Neural cell (in vitro differentiated cells): Measurements from ENCODE around the gene COX14.

ENCODE experiments used
- CTCF ChIP-seq: fragments of 450-650 bp; IDR thresholded peaks from 2 replicates; pipeline ENCODE4 v1.5.1; 2014; ENCODE audit warnings: antibody characterized with exemption, mild to moderate bottlenecking, moderate library complexity; ENCODE audit not compliant: poor library complexity, severe bottlenecking
- EZH2 ChIP-seq: fragments of 200-600, 300-800 bp; shearing (Covaris generic), sonication (generic); IDR thresholded peaks from 2 replicates; pipeline ENCODE4 v1.6.1; 2014; ENCODE audit warnings: antibody characterized with exemption, low read length, borderline replicate concordance, mild to moderate bottlenecking; ENCODE audit not compliant: insufficient read depth, poor library complexity, severe bottlenecking
- MXI1 ChIP-seq: fragments of 450-650 bp; conservative IDR thresholded peaks from 2 replicates; pipeline ENCODE4 v1.6.1; 2014; ENCODE audit warnings: antibody characterized with exemption, mild to moderate bottlenecking; ENCODE audit not compliant: poor library complexity, severe bottlenecking
- POLR2AphosphoS5 ChIP-seq: IDR thresholded peaks from 2 replicates; pipeline ENCODE4 v1.6.1; 2012
- REST ChIP-seq: IDR thresholded peaks from 2 replicates; pipeline ENCODE4 v1.6.1; 2012; ENCODE audit warnings: borderline replicate concordance
- SMC3 ChIP-seq: fragments of 450-650 bp; conservative IDR thresholded peaks from 2 replicates; pipeline ENCODE4 v1.6.1; 2014; ENCODE audit warnings: antibody characterized with exemption, mild to moderate bottlenecking, moderate library complexity; ENCODE audit not compliant: poor library complexity
- TAF1 ChIP-seq: IDR thresholded peaks from 2 replicates; pipeline ENCODE4 v1.6.1; 2012; ENCODE audit warnings: low read depth

GRCh38 chr12:50110762-50111351 lies 1.2 kb upstream of the COX14 start:
- TF ChIP-seq CTCF (no peak), EZH2 (no peak), POLR2AphosphoS5 (no peak), REST (no peak), TAF1 (no peak), SMC3 (no peak), MXI1 (no peak)
